Trophoblast cell (in vitro differentiated cells and primary cell): ENCODE results near the gene DOCK10.

Experiments
- DNase-seq, 2 donors: peaks; one replicate each; pipeline ENCODE4 v3.0.0-alpha.2; 2016
- H2AFZ ChIP-seq: 2 replicates; pipeline ENCODE4 v1.6.1; 2013; ENCODE audit warnings: low read length, moderate library complexity, mild to moderate bottlenecking; ENCODE audit not compliant: insufficient read depth, poor library complexity
- H2AK5ac ChIP-seq: 2 replicates; pipeline ENCODE4 v1.6.1; 2013; ENCODE audit warnings: mild to moderate bottlenecking, low read length
- H2BK120ac ChIP-seq: 2 replicates; pipeline ENCODE4 v1.6.1; 2013; ENCODE audit warnings: low read length, mild to moderate bottlenecking, moderate library complexity; ENCODE audit not compliant: insufficient read depth, poor library complexity
- H2BK12ac ChIP-seq: 2 replicates; pipeline ENCODE4 v1.6.1; 2013; ENCODE audit warnings: mild to moderate bottlenecking, low read length, moderate library complexity
- H2BK5ac ChIP-seq: 2 replicates; pipeline ENCODE4 v1.6.1; 2013; ENCODE audit warnings: low read length, low read depth, moderate library complexity, mild to moderate bottlenecking; ENCODE audit not compliant: poor library complexity
- H3K14ac ChIP-seq: 2 replicates; pipeline ENCODE4 v1.6.1; 2013; ENCODE audit warnings: mild to moderate bottlenecking, low read length
- H3K18ac ChIP-seq: 2 replicates; pipeline ENCODE4 v1.6.1; 2013; ENCODE audit warnings: mild to moderate bottlenecking, low read length
- H3K23ac ChIP-seq: 2 replicates; pipeline ENCODE4 v1.6.1; 2013; ENCODE audit warnings: low read length
- H3K27ac ChIP-seq: 2 replicates; pipeline ENCODE4 v1.5.1; 2013; ENCODE audit warnings: low read depth, mild to moderate bottlenecking, inconsistent platforms, low read length, moderate library complexity
- H3K27me3 ChIP-seq: 2 replicates; pipeline ENCODE4 v1.6.1; 2013; ENCODE audit warnings: inconsistent platforms, mild to moderate bottlenecking, low read length, moderate library complexity; ENCODE audit not compliant: insufficient read depth
- H3K36me3 ChIP-seq, 2 experiments: 1 replicate in 1 of 2; 2 replicates in 1 of 2; pipeline ENCODE4 v1.6.1; 2013; ENCODE audit warnings: low read length in 2 of 2, mild to moderate bottlenecking in 2 of 2, moderate library complexity in 1 of 2; ENCODE audit not compliant: insufficient read depth in 2 of 2, control insufficient read depth in 1 of 2
- H3K4ac ChIP-seq: 2 replicates; pipeline ENCODE4 v1.6.1; 2013; ENCODE audit warnings: low read depth, mild to moderate bottlenecking, low read length, moderate library complexity
- H3K4me1 ChIP-seq, 2 experiments: 1 replicate in 1 of 2; 2 replicates in 1 of 2; pipeline ENCODE4 v1.6.1; 2013; ENCODE audit warnings: low read length in 2 of 2, mild to moderate bottlenecking in 2 of 2, moderate library complexity in 1 of 2; ENCODE audit not compliant: insufficient read depth in 2 of 2, control insufficient read depth in 1 of 2
- H3K4me2 ChIP-seq: 2 replicates; pipeline ENCODE4 v1.6.1; 2013; ENCODE audit warnings: inconsistent platforms, mild to moderate bottlenecking, low read length, moderate library complexity
- H3K4me3 ChIP-seq: 2 replicates; pipeline ENCODE4 v1.5.1; 2013; ENCODE audit warnings: mild to moderate bottlenecking, low read depth, low read length, inconsistent platforms
- H3K79me1 ChIP-seq: one replicate; pipeline ENCODE4 v1.6.1; 2013; ENCODE audit warnings: low read length
- H3K79me2 ChIP-seq: 2 replicates; pipeline ENCODE4 v1.6.1; 2013; ENCODE audit warnings: low read length, mild to moderate bottlenecking; ENCODE audit not compliant: control insufficient read depth, insufficient read depth, poor library complexity
- H3K9ac ChIP-seq: 2 replicates; pipeline ENCODE4 v1.6.1; 2013; ENCODE audit warnings: mild to moderate bottlenecking, low read length
- H3K9me3 ChIP-seq: 2 replicates; pipeline ENCODE4 v1.6.1; 2013; ENCODE audit warnings: low read depth, mild to moderate bottlenecking, control low read depth, inconsistent platforms, low read length; ENCODE audit not compliant: insufficient read depth
- H4K12ac ChIP-seq: 2 replicates; pipeline ENCODE4 v1.6.1; 2013; ENCODE audit warnings: low read depth, mild to moderate bottlenecking, low read length, moderate library complexity
- H4K8ac ChIP-seq: 2 replicates; pipeline ENCODE4 v1.6.1; 2013; ENCODE audit warnings: low read depth, mild to moderate bottlenecking, low read length, moderate library complexity
- H4K91ac ChIP-seq: one replicate; pipeline ENCODE4 v1.6.1; 2013; ENCODE audit warnings: low read depth, mild to moderate bottlenecking, low read length, moderate library complexity
- WGBS: extraction: QIAGEN DNeasy Blood & Tissue Kit; methylation state at CpG from one replicate; pipeline ENCODE4 v1.1.7; 2013; ENCODE audit warnings: missing lambda C conversion rate; ENCODE audit not compliant: insufficient read length, insufficient coverage; ENCODE audit errors: extremely low coverage; 5-methylcytosine and 5-hydroxymethylcytosine counted together

Gene DOCK10

DNA sequence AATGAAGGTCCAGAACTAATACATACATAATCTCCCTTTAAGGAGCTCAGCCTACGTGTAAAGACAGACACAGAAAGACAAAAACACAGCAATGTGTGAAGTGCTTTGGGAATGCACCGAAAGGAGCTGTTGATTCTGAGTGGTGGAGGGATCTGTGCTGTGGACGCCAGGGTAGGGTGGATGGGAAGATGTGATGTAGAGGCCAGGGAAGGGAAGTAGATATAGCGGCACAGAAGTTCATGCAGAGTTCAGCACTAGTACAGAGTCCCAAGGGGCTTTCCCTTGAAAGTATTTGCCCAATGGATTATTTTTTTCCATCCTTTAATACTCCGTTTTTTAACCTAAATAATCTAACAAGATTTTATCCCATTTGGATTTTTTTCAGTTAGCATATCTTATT, 32.1 kb upstream of the DOCK10 start:
- H3K27me3 ChIP-seq = no peaks in the 10 kb centered on the region
- H3K79me1 ChIP-seq = no peaks in the 10 kb centered on the region
- H3K79me2 ChIP-seq = no peaks in the 10 kb centered on the region
- no peak overlapping the region for H3K14ac ChIP-seq
- H3K4me2 ChIP-seq = no peak overlapping the region
- H4K91ac ChIP-seq = no peak overlapping the region
- no peak overlapping the region for H4K12ac ChIP-seq
- no peak overlapping the region for H3K27ac ChIP-seq
- no peak overlapping the region for H3K18ac ChIP-seq
- H2BK120ac ChIP-seq = no peak overlapping the region
- H3K4me3 ChIP-seq = no peak overlapping the region
- no peak overlapping the region for H4K8ac ChIP-seq
- no peak overlapping the region for H3K9ac ChIP-seq
- no peak overlapping the region for H3K4ac ChIP-seq
- no peaks in the 10 kb centered on the region for H3K36me3 ChIP-seq
- H2BK5ac ChIP-seq = no peak overlapping the region
- H2BK12ac ChIP-seq = no peak overlapping the region
- H2AK5ac ChIP-seq = no peak overlapping the region
- 100% methylated on average over 1 of the region's 5 CpGs for WGBS
- no peaks in the 10 kb centered on the region for H3K9me3 ChIP-seq
- DNase-seq = no peak
- H3K4me1 ChIP-seq = no peaks in the 10 kb centered on the region
- no peak overlapping the region for H2AFZ ChIP-seq
- no peak overlapping the region for H3K23ac ChIP-seq

DNA sequence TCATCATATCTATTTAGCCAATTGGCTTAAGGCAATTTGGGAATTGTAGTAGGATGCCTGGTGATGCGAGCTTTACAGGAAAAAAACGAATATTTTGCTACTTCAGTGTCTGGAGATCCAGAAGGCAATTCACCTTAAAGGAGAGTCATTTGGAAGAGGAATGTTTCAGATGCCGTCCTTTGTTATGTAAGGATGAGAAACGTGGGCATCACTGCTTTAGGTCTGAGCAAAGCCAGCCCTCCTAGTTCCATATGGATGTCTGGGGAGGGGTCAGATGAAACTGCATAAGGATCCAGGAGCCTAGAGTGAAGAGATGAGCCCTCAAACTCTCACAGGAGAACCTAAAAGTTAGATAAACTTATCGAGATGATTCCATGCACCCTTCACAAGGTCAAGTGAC, 30.9 kb upstream of the DOCK10 start:
- H2BK12ac ChIP-seq = no peak overlapping the region
- H2AFZ ChIP-seq = no peak overlapping the region
- DNase-seq = no peak
- no peak overlapping the region for H3K4me2 ChIP-seq
- no peak overlapping the region for H3K23ac ChIP-seq
- H3K14ac ChIP-seq = no peak overlapping the region
- H4K8ac ChIP-seq = no peak overlapping the region
- H4K91ac ChIP-seq = no peak overlapping the region
- H3K4me3 ChIP-seq = no peak overlapping the region
- H3K4ac ChIP-seq = no peak overlapping the region
- no peak overlapping the region for H2BK120ac ChIP-seq
- no peak overlapping the region for H3K18ac ChIP-seq
- H3K79me2 ChIP-seq = no peaks in the 10 kb centered on the region
- no peaks in the 10 kb centered on the region for H3K36me3 ChIP-seq
- no CpG with 5 or more reads among the region's 5 CpGs for WGBS
- H3K9me3 ChIP-seq = no peaks in the 10 kb centered on the region
- H3K4me1 ChIP-seq = no peaks in the 10 kb centered on the region
- no peaks in the 10 kb centered on the region for H3K27me3 ChIP-seq
- no peak overlapping the region for H4K12ac ChIP-seq
- H2AK5ac ChIP-seq = no peak overlapping the region
- no peak overlapping the region for H3K9ac ChIP-seq
- no peak overlapping the region for H2BK5ac ChIP-seq
- no peaks in the 10 kb centered on the region for H3K79me1 ChIP-seq
- no peak overlapping the region for H3K27ac ChIP-seq

GRCh38 chr2:225072444-225072843, 30.2 kb upstream of the DOCK10 start:
- no peak overlapping the region for H2BK5ac ChIP-seq
- no peak overlapping the region for H3K4me2 ChIP-seq
- no CpG with 5 or more reads among the region's 2 CpGs for WGBS
- H3K79me1 ChIP-seq = no peaks in the 10 kb centered on the region
- H2AFZ ChIP-seq = no peak overlapping the region
- no peak overlapping the region for H2BK120ac ChIP-seq
- H2AK5ac ChIP-seq = no peak overlapping the region
- H3K79me2 ChIP-seq = no peaks in the 10 kb centered on the region
- H3K4ac ChIP-seq = no peak overlapping the region
- H3K9ac ChIP-seq = no peak overlapping the region
- DNase-seq = no peak
- no peaks in the 10 kb centered on the region for H3K36me3 ChIP-seq
- H4K12ac ChIP-seq = no peak overlapping the region
- H2BK12ac ChIP-seq = no peak overlapping the region
- no peaks in the 10 kb centered on the region for H3K27me3 ChIP-seq
- H3K18ac ChIP-seq = no peak overlapping the region
- peaks cover 3% of the 10 kb centered on the region for H3K9me3 ChIP-seq
- no peak overlapping the region for H3K14ac ChIP-seq
- no peak overlapping the region for H3K27ac ChIP-seq
- no peak overlapping the region for H3K4me3 ChIP-seq
- no peak overlapping the region for H3K23ac ChIP-seq
- H3K4me1 ChIP-seq = no peaks in the 10 kb centered on the region
- H4K8ac ChIP-seq = no peak overlapping the region
- no peak overlapping the region for H4K91ac ChIP-seq

DNA sequence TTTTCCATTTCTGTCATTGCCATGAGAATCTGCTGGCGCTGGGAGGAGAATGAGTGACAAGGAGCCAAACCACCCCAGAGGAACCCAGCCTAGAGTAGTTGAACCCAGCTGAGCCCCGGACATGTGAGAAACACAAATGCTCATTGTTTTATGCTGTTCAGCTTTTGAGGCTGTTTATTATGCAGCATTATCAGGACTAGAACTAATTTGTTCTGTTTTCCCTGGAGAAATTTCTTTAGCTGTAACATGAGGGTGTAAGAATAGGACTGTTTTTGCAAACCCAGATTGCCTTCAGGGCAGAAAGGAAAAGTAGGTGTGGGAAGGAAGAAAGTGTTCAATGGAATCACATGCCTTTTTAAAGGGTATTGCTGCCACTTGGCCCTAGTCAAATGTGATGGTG, 28.5 kb upstream of the DOCK10 start:
- Histone ChIP-seq H3K4me2 (no peak overlapping the region), H3K79me2 (no peaks in the 10 kb centered on the region), H4K12ac (no peak overlapping the region), H3K4me1 (no peaks in the 10 kb centered on the region), H3K79me1 (no peaks in the 10 kb centered on the region), H2BK12ac (no peak overlapping the region), H3K27me3 (no peaks in the 10 kb centered on the region), H2AFZ (no peak overlapping the region), H3K14ac (no peak overlapping the region), H3K18ac (no peak overlapping the region), H2BK5ac (no peak overlapping the region), H3K23ac (no peak overlapping the region), H3K27ac (no peak overlapping the region), H3K9me3 (peaks cover 5% of the 10 kb centered on the region), H3K36me3 (no peaks in the 10 kb centered on the region), H2BK120ac (no peak overlapping the region), H4K8ac (no peak overlapping the region), H3K9ac (no peak overlapping the region), H3K4ac (no peak overlapping the region), H2AK5ac (no peak overlapping the region), H3K4me3 (no peak overlapping the region), H4K91ac (no peak overlapping the region)
- WGBS = no CpG with 5 or more reads among the region's 2 CpGs
- DNase-seq = no peak
